CD4-positive, alpha-beta T cell (primary cell): ENCODE results near the gene HACD4. TPM values are rescaled to one million over a fixed set of nuclear protein-coding genes. Genes with fewer than 3 reads are reported as not detected.

Experiments used
- ATAC-seq: fragments of 200-7000 bp; cut with Tn5 transposase; one replicate; pipeline ENCODE4 v1.10.0; 2022; ENCODE audit warnings: mild to moderate bottlenecking; ENCODE audit not compliant: poor library complexity
- CTCF ChIA-PET: fragments of 350-600 bp; sonication (Branson Sonifier 250); formaldehyde crosslinking; loops from one replicate; lab custom pipeline; 2021; ENCODE audit warnings: antibody characterized with exemption, inconsistent platforms; lab: Charles Lee
- POLR2A ChIA-PET: fragments of 350-600 bp; sonication (Branson Sonifier 250); formaldehyde crosslinking; loops from one replicate; lab custom pipeline; 2021; ENCODE audit warnings: antibody characterized with exemption, inconsistent platforms; lab: Charles Lee
- DNase-seq, 14 experiments: peaks; one replicate each; pipeline ENCODE4 v3.0.0-alpha.2; 2013 to 2020; ENCODE audit warnings: mixed read lengths in 2 of 14
- H3K27ac ChIP-seq, 2 donors: one replicate each; pipeline versions ENCODE4 v1.5.1 to v1.7.0; 2013; ENCODE audit warnings: low read length in 2 of 2, low read depth in 1 of 2, mild to moderate bottlenecking in 1 of 2
- H3K27me3 ChIP-seq, 2 experiments: 1 replicate in 1 of 2; 2 replicates in 1 of 2; pipeline versions ENCODE4 v1.6.1 to v1.7.0; 2013; ENCODE audit warnings: low read length in 2 of 2, control low read depth in 1 of 2, mild to moderate bottlenecking in 1 of 2, moderate library complexity in 1 of 2; ENCODE audit not compliant: insufficient read depth in 2 of 2, control insufficient read depth in 1 of 2
- H3K36me3 ChIP-seq: one replicate; pipeline ENCODE4 v1.6.1; 2013; ENCODE audit warnings: low read length, control low read depth; ENCODE audit not compliant: insufficient read depth
- H3K4me1 ChIP-seq: one replicate; pipeline ENCODE4 v1.6.1; 2013; ENCODE audit warnings: low read length, control low read depth; ENCODE audit not compliant: insufficient read depth
- H3K4me3 ChIP-seq: one replicate; pipeline ENCODE4 v1.5.1; 2013; ENCODE audit warnings: mild to moderate bottlenecking, low read length, moderate library complexity
- H3K9me3 ChIP-seq, 2 experiments: 1 replicate in 1 of 2; 2 replicates in 1 of 2; pipeline versions ENCODE4 v1.6.1 to v1.7.0; 2013; ENCODE audit warnings: low read length in 2 of 2, mild to moderate bottlenecking in 2 of 2, control low read depth in 1 of 2, moderate library complexity in 1 of 2; ENCODE audit not compliant: control insufficient read depth in 1 of 2, insufficient read depth in 1 of 2
- H3K27ac Mint-ChIP-seq: one replicate; pipeline ENCODE4 v1.8.0; 2020; ENCODE audit warnings: mixed read lengths
- H3K27me3 Mint-ChIP-seq: one replicate; pipeline ENCODE4 v1.8.0; 2021; ENCODE audit warnings: mixed read lengths
- H3K36me3 Mint-ChIP-seq: one replicate; pipeline ENCODE4 v1.8.0; 2021; ENCODE audit warnings: low read depth, mixed read lengths
- H3K4me1 Mint-ChIP-seq: one replicate; pipeline ENCODE4 v1.8.0; 2021; ENCODE audit warnings: low read depth, mixed read lengths
- H3K4me3 Mint-ChIP-seq: one replicate; pipeline ENCODE4 v1.8.0; 2020; ENCODE audit warnings: mild to moderate bottlenecking, mixed read lengths
- H3K9me3 Mint-ChIP-seq: one replicate; pipeline ENCODE4 v1.8.0; 2020; ENCODE audit warnings: mixed read lengths
- CTCF ChIP-seq: fragments of 200-600 bp; IDR thresholded peaks from one replicate; pipeline ENCODE4 v1.8.0; 2022; ENCODE audit warnings: antibody characterized with exemption, mild to moderate bottlenecking
- intact Hi-C, 2 experiments: fragments of 100-400 bp; cut with DNase I in 1 of 2; cut with micrococcal nuclease in 1 of 2; formaldehyde crosslinking; loops; one replicate each; pipeline versions ENCODE4 v1.15.1 to v1.9.0; 2023 to 2025; cut with DNase I, micrococcal nuclease
- total RNA-seq, 174 experiments: library from RNA in 2 of 174; stranded (reverse) in 2 of 174; gene quantifications; one replicate each; pipeline ENCODE4 v1.2.3 and lab custom pipeline; 2021 to 2026

HACD4 gene
- total RNA-seq, 2 experiments from 2014 or later = 5.9 to 6.5 TPM

- H3K27ac ChIP-seq = no peak overlapping the region
- peaks cover 76% of the 10 kb centered on the region for H3K36me3 Mint-ChIP-seq
Measured at GRCh38 chr9:20988671-20989315, 42.6 kb downstream of the HACD4 start.

GRCh38 chr9:20988061-20988460, 43.4 kb downstream of the HACD4 start:
- H3K4me3 ChIP-seq = no peak overlapping the region
- no peak for TF ChIP-seq CTCF
- no peak overlapping the region for H3K4me3 Mint-ChIP-seq
- H3K27ac ChIP-seq = no peak overlapping the region
- no peaks in the 10 kb centered on the region for H3K4me1 Mint-ChIP-seq
- peaks cover 14% of the 10 kb centered on the region for H3K36me3 ChIP-seq
- H3K9me3 Mint-ChIP-seq = no peaks in the 10 kb centered on the region
- no peak for DNase-seq
- H3K27ac Mint-ChIP-seq = no peak overlapping the region
- H3K4me1 ChIP-seq = peaks cover 3% of the 10 kb centered on the region
- CTCF ChIA-PET = no interaction called here
- H3K36me3 Mint-ChIP-seq = peaks cover 74% of the 10 kb centered on the region
- H3K27me3 ChIP-seq = no peaks in the 10 kb centered on the region
- no peak for ATAC-seq
- intact Hi-C loops = no loop called here
- H3K9me3 ChIP-seq = no peaks in the 10 kb centered on the region
- H3K27me3 Mint-ChIP-seq = no peaks in the 10 kb centered on the region
- POLR2A ChIA-PET = no interaction called here

More at GRCh38 chr9:20988671-20989315, 42.6 kb downstream of the HACD4 start:
- no peaks in the 10 kb centered on the region for H3K27me3 ChIP-seq
- Mint-ChIP-seq H3K4me1 (no peaks in the 10 kb centered on the region), H3K27ac (no peak overlapping the region), H3K4me3 (no peak overlapping the region), H3K27me3 (no peaks in the 10 kb centered on the region), H3K9me3 (no peaks in the 10 kb centered on the region)
- no peak overlapping the region for H3K4me3 ChIP-seq
- peaks cover 15% of the 10 kb centered on the region for H3K36me3 ChIP-seq
- DNase-seq (no peak), ATAC-seq (no peak)
- POLR2A ChIA-PET = no interaction called here
- H3K9me3 ChIP-seq = no peaks in the 10 kb centered on the region
- TF ChIP-seq CTCF = no peak
- peaks cover 3% of the 10 kb centered on the region for H3K4me1 ChIP-seq
- CTCF ChIA-PET = interaction anchor here (0.7 kb wide), 1 partner anchor 31 kb away, joined by 3 read pairs; no protein-coding TSS in a partner anchor
- intact Hi-C loops = no loop called here

- no peak for ATAC-seq
- no peak overlapping the region for H3K27ac ChIP-seq
Measured at GRCh38 chr9:20987521-20987920, 43.9 kb downstream of the HACD4 start.

More at GRCh38 chr9:20987521-20987920, 43.9 kb downstream of the HACD4 start:
- intact Hi-C loops = no loop called here
- no peak for TF ChIP-seq CTCF
- H3K27ac Mint-ChIP-seq = no peak overlapping the region
- Histone ChIP-seq H3K36me3 (peaks cover 14% of the 10 kb centered on the region), H3K27me3 (no peaks in the 10 kb centered on the region), H3K4me3 (no peak overlapping the region), H3K4me1 (peaks cover 3% of the 10 kb centered on the region), H3K9me3 (no peaks in the 10 kb centered on the region)
- no peaks in the 10 kb centered on the region for H3K27me3 Mint-ChIP-seq
- no peaks in the 10 kb centered on the region for H3K9me3 Mint-ChIP-seq
- no peaks in the 10 kb centered on the region for H3K4me1 Mint-ChIP-seq
- POLR2A ChIA-PET = no interaction called here
- no peak overlapping the region for H3K4me3 Mint-ChIP-seq
- H3K36me3 Mint-ChIP-seq = peaks cover 75% of the 10 kb centered on the region
- CTCF ChIA-PET = no interaction called here
- no peak for DNase-seq
